Mucosa of stomach (tissue), 1 donor: Measurements from ENCODE around the gene CFAP92.

Experiments
- H3K27me3 ChIP-seq: one replicate; pipeline ENCODE4 v1.7.0; 2013; ENCODE audit warnings: mild to moderate bottlenecking, low read length; ENCODE audit not compliant: control insufficient read depth, insufficient read depth
- H3K36me3 ChIP-seq: one replicate; pipeline ENCODE4 v1.7.0; 2013; ENCODE audit warnings: low read length; ENCODE audit not compliant: control insufficient read depth, insufficient read depth
- H3K4me1 ChIP-seq: one replicate; pipeline ENCODE4 v1.7.0; 2013; ENCODE audit warnings: mild to moderate bottlenecking, low read length; ENCODE audit not compliant: control insufficient read depth, insufficient read depth
- H3K4me3 ChIP-seq: one replicate; pipeline ENCODE4 v1.7.0; 2013; ENCODE audit warnings: low read length
- H3K9ac ChIP-seq: one replicate; pipeline ENCODE4 v1.7.0; 2013; ENCODE audit warnings: mild to moderate bottlenecking, low read length, moderate library complexity
- H3K9me3 ChIP-seq: one replicate; pipeline ENCODE4 v1.7.0; 2013; ENCODE audit warnings: mild to moderate bottlenecking, low read length, moderate library complexity; ENCODE audit not compliant: control insufficient read depth
- donor health status: Pancreatic carcinoma.

The CFAP92 gene, protein sequence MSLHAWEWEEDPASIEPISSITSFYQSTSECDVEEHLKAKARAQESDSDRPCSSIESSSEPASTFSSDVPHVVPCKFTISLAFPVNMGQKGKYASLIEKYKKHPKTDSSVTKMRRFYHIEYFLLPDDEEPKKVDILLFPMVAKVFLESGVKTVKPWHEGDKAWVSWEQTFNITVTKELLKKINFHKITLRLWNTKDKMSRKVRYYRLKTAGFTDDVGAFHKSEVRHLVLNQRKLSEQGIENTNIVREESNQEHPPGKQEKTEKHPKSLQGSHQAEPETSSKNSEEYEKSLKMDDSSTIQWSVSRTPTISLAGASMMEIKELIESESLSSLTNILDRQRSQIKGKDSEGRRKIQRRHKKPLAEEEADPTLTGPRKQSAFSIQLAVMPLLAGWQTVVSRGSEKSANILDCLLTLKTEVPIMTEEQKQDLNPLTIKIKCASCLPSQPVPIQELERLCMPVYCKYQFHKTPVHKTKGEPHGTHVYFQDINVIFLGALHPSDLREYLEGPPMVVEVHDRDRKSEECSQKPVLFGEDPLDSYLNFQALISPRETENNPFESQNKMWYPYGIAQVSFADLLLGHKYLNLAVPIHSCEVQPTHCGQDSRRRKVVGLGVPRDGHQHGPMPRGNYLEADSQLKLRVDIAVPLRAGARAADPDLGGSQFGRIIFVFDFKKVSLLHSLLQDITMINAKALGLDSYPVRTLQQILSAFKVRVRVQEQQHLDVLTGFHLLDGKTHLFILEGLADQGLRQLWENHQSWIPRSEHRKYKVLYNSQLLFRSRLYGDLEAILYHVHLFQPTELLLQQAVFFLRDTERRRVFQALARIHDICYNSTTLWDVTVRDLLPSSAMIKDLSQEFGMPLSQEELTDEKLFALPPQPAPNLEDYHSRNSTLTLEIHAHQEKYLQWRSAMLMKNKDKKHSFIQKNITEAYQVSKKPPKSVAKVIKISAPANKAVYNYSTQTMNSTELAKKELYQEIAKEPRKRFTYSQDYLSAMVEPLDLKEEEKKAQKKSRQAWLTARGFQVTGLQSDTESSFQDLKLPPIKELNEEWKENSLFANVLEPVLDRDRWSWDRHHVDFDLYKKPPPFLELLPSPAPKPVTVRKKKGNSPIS

GRCh38 chr3:128993461-128994172 lies at the start of gene CFAP92:
TSS of gene CFAP92 (minus strand) at chr3:128994076. CDS start at chr3:128993304, 772 bp downstream.
- peak within 1 kb of the TSS; percentile 38 for H3K9ac ChIP-seq
- peaks cover 11% of the 10 kb centered on the region for H3K27me3 ChIP-seq
- H3K9me3 ChIP-seq: no peaks in the 10 kb centered on the region
- H3K4me3 ChIP-seq: peak within 1 kb of the TSS; percentile 47
- H3K36me3 ChIP-seq: no peaks in the 10 kb centered on the region
- peaks cover 17% of the 10 kb centered on the region for H3K4me1 ChIP-seq

- H3K9me3 ChIP-seq: no peaks in the 10 kb centered on the region
- no peaks in the 10 kb centered on the region for H3K36me3 ChIP-seq
- H3K27me3 ChIP-seq: no peaks in the 10 kb centered on the region
- H3K4me3 ChIP-seq: no peak overlapping the region
- H3K9ac ChIP-seq: no peak overlapping the region
- H3K4me1 ChIP-seq: peaks cover 9% of the 10 kb centered on the region
Observed at GRCh38 chr3:129040579-129041300, 46.9 kb upstream of the CFAP92 start.

- Histone ChIP-seq H3K4me1 (peaks cover 8% of the 10 kb centered on the region), H3K27me3 (no peaks in the 10 kb centered on the region), H3K36me3 (peaks cover 6% of the 10 kb centered on the region), H3K9ac (no peak overlapping the region), H3K4me3 (no peak overlapping the region), H3K9me3 (no peaks in the 10 kb centered on the region)
Observed at GRCh38 chr3:129040039-129040336, 46.1 kb upstream of the CFAP92 start.

DNA sequence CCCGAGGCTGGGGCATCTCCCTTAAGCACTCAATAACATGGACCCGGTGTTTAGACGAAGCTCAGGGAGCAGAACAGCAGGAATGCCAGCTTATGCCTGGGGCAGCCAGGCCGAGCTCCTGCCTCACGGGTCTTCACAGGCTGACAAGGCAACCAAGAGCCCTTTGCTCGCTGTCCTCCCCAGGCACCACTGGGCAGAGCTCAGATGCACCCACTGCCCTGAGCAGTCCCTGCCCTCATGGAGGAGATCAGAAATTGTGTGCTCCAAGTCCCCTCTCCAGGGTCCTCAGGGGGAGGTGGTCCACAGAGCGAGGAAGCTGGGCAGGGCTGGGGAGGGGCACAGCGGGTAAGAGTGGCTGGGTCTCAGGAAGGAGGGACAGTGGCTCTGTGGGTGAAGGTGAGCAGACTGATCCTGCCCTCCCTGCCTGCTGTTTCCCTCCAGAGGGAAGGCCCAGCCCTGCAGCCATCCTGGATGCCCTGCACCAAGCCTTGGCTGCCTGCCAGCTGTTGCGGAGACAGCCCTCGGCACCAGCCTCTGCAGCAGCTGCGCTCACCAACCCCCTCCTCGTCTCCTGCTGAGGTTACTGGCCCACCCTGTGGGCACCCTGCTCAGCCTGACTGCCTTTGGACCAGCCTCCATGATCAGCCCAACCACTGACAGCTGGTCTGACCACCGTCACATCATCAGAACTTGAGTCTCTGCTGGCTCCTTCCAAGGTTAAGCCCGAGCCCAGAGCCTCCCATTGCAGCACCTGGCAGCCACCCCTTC lies 45.6 kb upstream of the CFAP92 start:
- Histone ChIP-seq H3K4me3 (no peak overlapping the region), H3K9me3 (no peaks in the 10 kb centered on the region), H3K36me3 (peaks cover 6% of the 10 kb centered on the region), H3K4me1 (peaks cover 8% of the 10 kb centered on the region), H3K27me3 (no peaks in the 10 kb centered on the region), H3K9ac (no peak overlapping the region)

DNA sequence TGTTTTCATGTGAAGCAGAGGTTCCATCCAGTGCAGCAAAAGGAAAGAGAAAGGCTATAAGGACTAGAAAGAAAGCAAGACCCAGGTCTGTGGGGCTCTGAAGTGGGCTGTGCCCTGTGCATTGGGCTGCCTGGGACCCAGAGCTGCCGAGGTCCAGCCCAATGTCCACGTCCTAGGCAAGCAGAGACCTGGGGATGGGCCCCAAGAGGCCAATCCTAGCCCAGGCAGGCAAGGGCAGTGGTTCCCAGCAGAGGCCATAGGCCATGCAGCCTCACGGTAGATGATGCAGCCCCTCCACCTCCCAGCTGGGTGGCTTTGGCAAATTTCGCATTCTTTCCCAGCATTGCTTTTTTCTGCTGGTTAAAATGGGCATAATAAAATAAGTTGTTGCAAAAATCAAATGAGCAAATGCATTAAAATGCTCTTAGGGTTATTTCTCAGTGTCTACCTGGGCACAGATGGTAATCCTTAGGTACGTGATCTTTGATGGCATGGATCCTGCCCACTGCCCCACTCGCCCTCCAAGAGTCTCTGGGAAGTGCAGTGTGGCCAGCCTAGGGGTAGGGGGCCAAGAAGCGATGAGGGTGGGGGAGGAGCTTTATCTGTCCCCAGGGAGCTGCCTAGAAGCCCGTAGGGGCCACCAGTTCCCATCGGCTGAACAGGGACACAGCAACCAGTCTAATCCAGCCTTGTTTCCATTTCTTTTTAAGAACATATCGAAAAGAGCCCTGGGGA lies 44.4 kb upstream of the CFAP92 start:
- peaks cover 8% of the 10 kb centered on the region for H3K4me1 ChIP-seq
- peaks cover 6% of the 10 kb centered on the region for H3K36me3 ChIP-seq
- no peaks in the 10 kb centered on the region for H3K9me3 ChIP-seq
- no peak overlapping the region for H3K9ac ChIP-seq
- H3K4me3 ChIP-seq: no peak overlapping the region
- H3K27me3 ChIP-seq: no peaks in the 10 kb centered on the region

- H3K9me3 ChIP-seq: no peaks in the 10 kb centered on the region
- H3K4me3 ChIP-seq: no peak overlapping the region
- H3K9ac ChIP-seq: no peak overlapping the region
- no peaks in the 10 kb centered on the region for H3K27me3 ChIP-seq
- peaks cover 6% of the 10 kb centered on the region for H3K36me3 ChIP-seq
- H3K4me1 ChIP-seq: peaks cover 8% of the 10 kb centered on the region
Observed at GRCh38 chr3:129037093-129037419, 43.2 kb upstream of the CFAP92 start.

DNA sequence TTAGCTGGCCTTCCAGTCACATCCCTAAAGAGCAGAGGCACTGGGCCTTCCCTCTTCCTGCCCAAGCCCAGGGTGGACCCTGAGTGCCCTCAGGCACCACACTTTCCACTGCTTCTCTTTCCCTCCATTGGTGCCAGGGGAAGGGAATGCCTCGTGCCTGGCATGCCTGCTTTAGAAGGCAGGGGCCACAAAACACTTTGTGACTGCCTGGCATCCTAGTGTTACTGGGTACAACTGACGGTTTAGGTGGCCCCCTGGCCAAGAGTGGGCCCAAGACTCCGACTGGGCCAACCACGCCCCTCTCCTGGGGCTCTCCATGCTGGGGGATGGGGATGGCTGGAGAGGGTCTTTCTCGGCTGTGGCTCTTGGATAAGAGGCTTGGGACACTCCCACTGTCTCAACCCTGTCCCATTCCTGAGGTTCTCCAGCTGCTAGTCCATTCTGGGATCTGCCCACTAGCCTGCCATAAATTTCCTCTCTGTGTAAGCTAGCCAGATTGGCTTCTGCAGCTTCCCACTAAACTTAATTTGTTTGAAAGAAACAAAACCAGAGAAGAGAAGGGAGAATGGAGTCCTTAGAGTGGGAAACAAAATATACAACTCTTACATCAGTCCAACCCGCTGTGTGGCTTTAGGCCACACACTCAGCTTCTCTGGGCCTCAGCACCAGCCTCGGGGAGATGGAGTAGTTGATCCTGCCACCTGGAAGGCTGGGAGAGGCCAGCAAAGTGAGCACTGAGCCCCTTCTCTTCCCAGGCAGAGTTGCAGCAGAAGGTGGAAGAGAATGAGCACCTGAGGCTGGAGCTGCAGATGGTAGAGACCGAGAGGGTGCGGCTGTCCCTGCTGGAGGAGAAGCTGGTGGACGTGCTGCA lies 42.6 kb upstream of the CFAP92 start:
- H3K4me3 ChIP-seq: no peak overlapping the region
- peaks cover 6% of the 10 kb centered on the region for H3K36me3 ChIP-seq

GRCh38 chr3:129035360-129036221 lies 41.7 kb upstream of the CFAP92 start:
- H3K36me3 ChIP-seq: peaks cover 6% of the 10 kb centered on the region
- H3K4me3 ChIP-seq: no peak overlapping the region
- no peaks in the 10 kb centered on the region for H3K9me3 ChIP-seq
- no peaks in the 10 kb centered on the region for H3K27me3 ChIP-seq
- no peak overlapping the region for H3K9ac ChIP-seq
- peaks cover 8% of the 10 kb centered on the region for H3K4me1 ChIP-seq

More for the DNA sequence above, 42.6 kb upstream of the CFAP92 start:
- H3K4me1 ChIP-seq: peaks cover 8% of the 10 kb centered on the region
- H3K9me3 ChIP-seq: no peaks in the 10 kb centered on the region
- H3K9ac ChIP-seq: no peak overlapping the region
- no peaks in the 10 kb centered on the region for H3K27me3 ChIP-seq

DNA sequence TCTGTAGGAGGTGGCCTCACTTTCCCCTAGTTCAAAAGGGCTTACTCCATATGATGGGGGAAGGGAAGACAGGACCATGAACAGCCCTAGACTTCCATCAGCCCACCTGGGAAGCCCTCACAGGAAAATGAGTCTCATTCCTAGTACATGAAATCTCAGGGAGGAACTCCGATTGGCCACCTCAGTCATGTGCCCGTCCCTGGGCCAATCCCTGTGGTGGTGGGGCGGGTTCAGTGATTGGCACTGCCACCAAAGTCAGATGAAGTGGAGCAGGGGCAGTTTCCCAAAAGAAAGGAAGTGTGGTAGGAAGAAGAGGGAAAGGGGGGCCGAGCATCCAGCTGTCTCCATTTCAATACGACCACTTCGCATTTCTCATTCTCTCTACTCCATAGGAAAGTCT lies 40.8 kb upstream of the CFAP92 start:
- no peak overlapping the region for H3K9ac ChIP-seq
- H3K4me1 ChIP-seq: peaks cover 6% of the 10 kb centered on the region
- no peaks in the 10 kb centered on the region for H3K9me3 ChIP-seq
- peaks cover 6% of the 10 kb centered on the region for H3K36me3 ChIP-seq
- H3K4me3 ChIP-seq: no peak overlapping the region
- no peaks in the 10 kb centered on the region for H3K27me3 ChIP-seq
